Measurements from ENCODE around the gene PTPRU.

The PTPRU gene

DNA sequence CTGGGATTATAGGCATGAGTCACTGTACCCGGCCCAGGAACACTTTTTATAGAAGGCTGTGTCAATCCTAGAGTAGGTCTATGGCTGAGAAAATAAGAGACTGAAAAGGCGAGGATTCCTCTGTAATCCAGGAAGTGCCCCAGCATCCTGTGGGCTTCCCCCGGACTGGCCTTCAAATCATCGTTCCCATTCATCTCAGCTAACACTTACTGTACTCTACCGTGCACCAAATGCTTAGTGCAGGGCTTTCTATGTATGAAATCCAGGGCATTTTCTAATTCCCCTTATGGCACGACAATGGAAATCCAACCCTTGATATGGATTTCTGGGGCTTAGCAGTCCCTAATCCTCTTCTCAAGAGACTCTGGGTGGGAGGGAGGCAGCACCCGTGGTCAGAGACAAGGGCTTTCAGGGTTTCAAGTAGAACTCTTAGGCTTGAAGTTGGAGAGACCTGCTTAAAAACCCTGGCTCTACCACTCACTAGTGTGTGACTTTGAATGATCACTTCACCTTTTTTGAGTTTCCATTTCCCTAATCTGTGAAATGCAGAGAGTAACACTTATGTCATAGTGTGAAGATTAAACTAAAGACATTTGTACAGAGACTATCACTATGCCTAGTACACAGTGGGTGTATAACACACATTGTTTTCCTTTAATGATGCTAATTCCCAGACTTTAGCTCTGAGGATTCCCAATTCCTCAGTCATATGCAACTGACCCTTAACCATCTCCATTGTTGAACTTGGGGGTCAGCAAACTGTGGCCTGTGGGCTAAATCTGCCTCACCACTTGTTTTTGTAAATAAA is 25.8 kb upstream of the PTPRU start:
- no peak for TF ChIP-seq GATA3 (IDR thresholded peaks at IDR 0.05; ENCODE audit: low read depth, low read length)
- TF ChIP-seq GATA2 (IDR thresholded peaks at IDR 0.05; ENCODE audit: low read depth, low read length) = no peak

DNA sequence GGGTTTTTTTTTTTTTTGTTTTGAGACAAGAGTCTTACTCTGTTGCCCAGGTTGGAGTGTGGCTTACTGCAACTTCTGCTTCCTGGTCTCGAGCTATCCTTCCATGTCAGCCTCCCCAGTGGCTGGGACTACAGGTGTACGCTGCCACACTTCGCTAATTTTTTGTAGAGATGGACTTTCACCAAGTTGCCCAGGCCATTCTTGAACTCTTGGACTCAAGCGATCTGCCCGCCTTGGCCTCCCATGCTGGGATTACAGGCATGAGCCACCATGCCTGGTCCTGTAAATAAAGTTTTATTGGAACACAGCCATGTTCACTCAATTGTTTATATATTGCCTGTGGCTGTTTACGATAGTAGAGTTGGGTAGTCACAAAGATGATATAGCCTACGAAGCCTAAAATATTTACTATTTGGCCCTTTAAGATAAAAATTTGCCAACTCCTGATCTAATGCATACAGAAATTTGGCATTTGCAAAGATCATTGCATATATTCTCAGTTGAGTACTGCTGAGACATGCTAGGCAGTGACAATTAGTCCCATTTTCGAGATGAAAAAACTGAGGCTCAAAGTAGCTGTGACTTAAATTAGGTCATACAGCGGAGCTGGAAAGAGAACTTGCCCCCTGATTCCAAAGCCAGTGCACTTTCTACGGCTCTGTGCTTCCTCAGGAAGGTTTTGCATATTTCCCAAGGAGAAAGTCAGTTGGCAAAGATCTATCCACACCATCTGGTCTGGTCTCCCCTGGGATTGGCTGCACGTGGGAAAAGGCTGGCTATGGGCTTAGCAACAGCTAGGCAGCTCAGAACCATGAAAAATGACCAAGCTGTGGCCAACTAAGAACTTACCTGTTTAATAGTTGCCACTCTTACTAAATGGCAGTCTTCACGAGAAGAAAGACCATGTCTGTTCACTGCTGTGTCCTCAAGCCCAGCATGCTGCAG is 25.0 kb upstream of the PTPRU start:
- TF ChIP-seq GATA3 (IDR thresholded peaks at IDR 0.05; ENCODE audit: low read depth, low read length) = no peak
- no peak for TF ChIP-seq GATA2 (IDR thresholded peaks at IDR 0.05; ENCODE audit: low read depth, low read length)

DNA sequence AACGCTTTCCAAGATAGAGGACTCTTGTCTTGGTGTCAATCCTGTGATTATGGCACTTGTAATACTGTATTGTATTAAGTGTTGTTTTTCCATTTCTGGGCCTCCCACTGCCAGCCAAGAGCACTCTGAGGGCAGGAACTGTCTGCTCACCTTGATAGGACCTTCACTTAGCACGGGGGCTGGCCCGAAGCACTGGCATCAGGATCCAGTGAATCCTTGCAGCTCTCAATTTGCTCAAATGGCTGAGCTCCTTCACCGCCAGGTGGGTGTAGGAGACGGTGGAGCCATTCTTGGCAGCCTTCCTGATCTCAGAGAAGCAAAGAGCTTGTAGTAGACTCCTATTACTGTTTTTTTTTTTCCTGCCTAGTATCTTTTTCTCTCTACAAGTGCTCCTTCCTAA is 23.3 kb upstream of the PTPRU start:
- TF ChIP-seq GATA3 (IDR thresholded peaks at IDR 0.05; ENCODE audit: low read depth, low read length) (no peak), GATA2 (IDR thresholded peaks at IDR 0.05; ENCODE audit: low read depth, low read length) (no peak)

DNA sequence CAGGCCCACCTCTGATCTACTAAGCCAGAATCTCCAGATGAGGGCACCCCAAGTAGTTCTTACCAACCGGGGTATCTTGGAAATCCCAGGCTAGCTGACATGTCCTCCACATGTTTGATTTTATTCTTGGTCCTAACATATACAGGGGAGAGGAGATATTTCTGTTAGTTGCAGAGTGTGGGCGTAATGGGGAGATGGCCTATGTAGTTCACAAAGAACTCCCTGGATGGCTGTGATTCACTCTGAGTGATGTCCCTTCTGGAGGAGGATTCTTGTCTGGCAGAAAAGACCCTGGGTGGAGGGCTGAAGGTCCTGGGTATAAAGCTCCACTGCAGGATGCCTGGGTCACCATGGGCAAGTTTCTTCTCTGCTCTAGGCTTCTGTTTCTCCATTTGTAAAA is 18.7 kb upstream of the PTPRU start:
- no peak for TF ChIP-seq GATA3 (IDR thresholded peaks at IDR 0.05; ENCODE audit: low read depth, low read length)
- no peak for TF ChIP-seq GATA2 (IDR thresholded peaks at IDR 0.05; ENCODE audit: low read depth, low read length)

DNA sequence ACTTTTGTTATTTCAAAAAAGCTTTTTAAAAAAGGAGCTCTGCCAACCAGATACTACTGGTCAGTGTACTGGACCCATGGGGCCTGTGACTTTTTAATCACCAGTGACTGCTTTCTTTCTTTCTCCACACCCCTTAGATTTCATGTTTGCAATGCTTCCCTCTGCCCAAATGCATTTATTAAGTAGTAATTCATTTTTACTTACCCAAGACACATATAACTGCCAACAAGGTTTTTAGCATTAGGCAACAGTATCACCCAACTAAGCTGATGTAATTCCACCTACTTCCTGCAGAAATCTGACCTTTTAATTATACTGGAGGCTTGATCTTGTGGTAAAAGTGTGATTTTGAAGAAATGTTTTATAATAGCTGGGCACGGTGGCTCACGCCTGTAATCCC is 18.1 kb upstream of the PTPRU start:
- no peak for TF ChIP-seq GATA3 (IDR thresholded peaks at IDR 0.05; ENCODE audit: low read depth, low read length)
- no peak for TF ChIP-seq GATA2 (IDR thresholded peaks at IDR 0.05; ENCODE audit: low read depth, low read length)

DNA sequence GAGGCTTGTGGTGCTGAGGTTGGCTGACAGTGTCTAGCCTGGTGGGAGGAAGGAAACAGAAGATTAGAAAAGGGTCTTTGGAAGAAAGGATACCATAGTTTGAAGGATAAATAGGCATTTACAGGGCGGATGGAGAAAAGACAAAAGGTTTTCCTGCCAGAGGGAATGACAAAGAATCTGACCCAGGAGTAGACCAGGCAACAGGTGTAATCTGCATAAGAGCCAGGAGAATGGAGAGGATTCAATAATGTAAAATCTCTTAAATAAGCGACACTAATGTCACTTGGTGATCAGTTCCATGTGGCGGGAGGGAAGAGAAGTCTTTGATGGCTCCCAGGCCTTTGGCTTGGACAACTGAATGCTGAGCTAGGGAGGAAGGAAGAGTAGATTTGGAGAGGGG is 15.0 kb upstream of the PTPRU start:
- TF ChIP-seq GATA3 (IDR thresholded peaks at IDR 0.05; ENCODE audit: low read depth, low read length) = no peak
- no peak for TF ChIP-seq GATA2 (IDR thresholded peaks at IDR 0.05; ENCODE audit: low read depth, low read length)

DNA sequence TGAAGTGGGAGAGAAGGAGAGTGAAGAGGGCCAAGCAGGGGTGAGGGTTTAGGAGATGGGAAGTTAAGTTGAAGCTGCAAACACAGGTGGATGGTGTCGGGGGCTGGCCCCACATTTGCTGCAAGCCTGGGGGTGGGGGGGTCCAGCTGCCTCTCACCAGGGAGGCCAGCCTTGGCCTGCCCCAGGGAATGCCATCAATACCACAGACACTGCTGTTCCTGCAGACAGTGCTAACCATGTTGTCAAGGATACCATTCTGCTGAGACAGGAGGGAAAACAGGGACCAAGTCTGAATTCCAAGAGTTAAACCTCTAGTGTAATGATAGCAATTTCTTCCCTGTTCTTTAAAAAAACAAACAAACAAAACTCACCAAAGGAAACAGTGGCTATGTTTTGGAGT is 13.6 kb upstream of the PTPRU start:
- no peak for TF ChIP-seq GATA2 (IDR thresholded peaks at IDR 0.05; ENCODE audit: low read depth, low read length)
- no peak for TF ChIP-seq GATA3 (IDR thresholded peaks at IDR 0.05; ENCODE audit: low read depth, low read length)

DNA sequence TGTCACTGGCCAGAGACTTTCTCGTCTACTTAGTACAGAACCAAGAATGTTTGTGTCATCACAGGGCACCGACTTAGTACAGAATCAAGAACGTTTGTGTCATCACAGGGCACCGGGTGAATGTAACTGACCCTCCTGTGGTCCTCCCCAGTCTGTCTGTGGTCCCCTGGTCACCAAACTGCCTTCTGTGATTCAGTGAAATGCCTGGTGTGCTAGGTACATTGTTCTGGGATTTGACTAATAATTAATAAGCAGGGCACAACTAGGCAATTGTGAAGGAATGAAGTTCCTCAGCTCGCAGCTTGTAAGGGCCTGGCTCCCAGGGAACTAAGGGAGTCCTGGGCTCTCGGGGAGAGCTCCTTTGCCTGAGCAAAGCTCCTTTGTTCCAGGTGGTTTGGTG is 12.8 kb upstream of the PTPRU start:
- TF ChIP-seq GATA2 (IDR thresholded peaks at IDR 0.05; ENCODE audit: low read depth, low read length) = no peak

DNA sequence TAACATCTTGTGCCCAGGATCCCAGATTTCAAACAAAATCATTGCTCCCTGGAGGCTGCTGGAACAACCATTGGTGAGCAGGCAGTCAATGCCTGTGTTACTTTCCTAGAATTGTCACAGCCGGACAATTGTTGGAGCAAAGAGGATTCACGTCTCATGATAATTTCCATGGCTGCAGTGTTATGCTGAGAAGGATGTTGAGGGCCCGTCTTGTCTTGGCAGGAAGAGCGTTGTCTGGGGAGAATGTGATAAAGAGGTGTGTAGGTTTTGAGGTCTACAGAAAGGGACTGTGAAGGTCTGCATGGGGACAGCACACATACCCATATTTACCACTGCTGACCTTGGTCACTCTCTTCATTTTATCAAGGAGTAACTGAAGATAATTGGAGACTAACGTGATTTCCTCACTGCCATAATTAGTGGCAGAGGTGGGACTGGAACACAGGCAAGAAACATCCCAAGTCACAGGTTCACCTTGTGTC is 11.9 kb upstream of the PTPRU start:
- no peak for TF ChIP-seq GATA2 (IDR thresholded peaks at IDR 0.05; ENCODE audit: low read depth, low read length)
- no peak for TF ChIP-seq GATA3 (IDR thresholded peaks at IDR 0.05; ENCODE audit: low read depth, low read length)

DNA sequence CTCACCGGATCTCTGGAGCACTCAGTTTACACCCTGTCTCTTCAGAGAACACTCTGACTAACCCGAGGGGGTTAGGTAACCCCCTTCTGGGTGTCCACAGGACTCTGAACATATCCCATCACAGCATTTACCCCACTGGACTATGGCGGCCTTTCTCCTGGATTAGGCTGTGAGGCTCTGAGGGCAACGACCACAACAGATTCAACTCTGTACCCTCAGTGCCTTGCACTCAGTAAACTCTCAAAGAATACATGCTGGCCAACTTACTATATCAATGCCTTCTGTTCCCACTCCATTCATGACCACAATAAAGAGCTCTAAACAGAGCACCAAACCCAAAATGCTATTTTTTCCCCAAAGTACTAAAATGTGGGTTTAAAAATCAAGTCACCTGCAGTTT is 11.0 kb upstream of the PTPRU start:
- TF ChIP-seq GATA2 (IDR thresholded peaks at IDR 0.05; ENCODE audit: low read depth, low read length) (no peak), GATA3 (IDR thresholded peaks at IDR 0.05; ENCODE audit: low read depth, low read length) (no peak)

DNA sequence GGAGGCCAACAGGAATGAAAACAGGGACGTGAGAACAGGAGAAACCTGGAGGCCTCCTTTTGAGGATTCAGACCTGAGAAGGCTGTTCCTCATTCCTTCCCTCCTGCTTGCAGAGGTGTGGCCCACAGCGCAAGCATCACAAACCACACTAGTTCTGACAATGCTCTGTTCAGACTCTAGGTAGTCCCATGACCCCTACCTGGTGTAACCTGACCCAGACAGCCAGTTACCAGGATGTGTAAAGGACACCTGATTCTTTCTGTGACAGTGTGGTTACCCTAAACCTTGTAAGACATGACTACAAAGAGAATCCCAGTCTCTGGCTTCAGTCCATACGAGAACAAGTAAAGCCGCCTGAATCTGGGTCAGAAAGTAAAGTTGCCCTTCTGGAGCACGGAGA is 8.8 kb upstream of the PTPRU start:
- TF ChIP-seq GATA2 (IDR thresholded peaks at IDR 0.05; ENCODE audit: low read depth, low read length) (no peak), GATA3 (IDR thresholded peaks at IDR 0.05; ENCODE audit: low read depth, low read length) (no peak)

DNA sequence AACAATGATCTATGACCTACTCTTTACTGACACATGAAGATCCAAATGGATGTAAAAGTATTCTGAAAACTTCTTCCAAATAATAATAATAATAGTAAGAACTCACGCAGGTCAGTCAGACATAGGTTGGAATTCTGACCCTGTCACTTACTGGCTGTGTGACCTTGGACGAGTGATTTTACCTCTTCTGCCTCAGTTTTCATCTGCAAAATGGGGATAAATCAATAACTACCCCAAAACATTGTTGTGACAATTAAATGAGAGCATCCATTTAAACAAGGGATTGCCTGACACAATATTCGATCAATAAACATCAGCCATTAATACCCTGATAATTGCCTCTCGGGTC is 6.1 kb upstream of the PTPRU start:
- TF ChIP-seq GATA3 (IDR thresholded peaks at IDR 0.05; ENCODE audit: low read depth, low read length) (no peak), GATA2 (IDR thresholded peaks at IDR 0.05; ENCODE audit: low read depth, low read length) (no peak)

DNA sequence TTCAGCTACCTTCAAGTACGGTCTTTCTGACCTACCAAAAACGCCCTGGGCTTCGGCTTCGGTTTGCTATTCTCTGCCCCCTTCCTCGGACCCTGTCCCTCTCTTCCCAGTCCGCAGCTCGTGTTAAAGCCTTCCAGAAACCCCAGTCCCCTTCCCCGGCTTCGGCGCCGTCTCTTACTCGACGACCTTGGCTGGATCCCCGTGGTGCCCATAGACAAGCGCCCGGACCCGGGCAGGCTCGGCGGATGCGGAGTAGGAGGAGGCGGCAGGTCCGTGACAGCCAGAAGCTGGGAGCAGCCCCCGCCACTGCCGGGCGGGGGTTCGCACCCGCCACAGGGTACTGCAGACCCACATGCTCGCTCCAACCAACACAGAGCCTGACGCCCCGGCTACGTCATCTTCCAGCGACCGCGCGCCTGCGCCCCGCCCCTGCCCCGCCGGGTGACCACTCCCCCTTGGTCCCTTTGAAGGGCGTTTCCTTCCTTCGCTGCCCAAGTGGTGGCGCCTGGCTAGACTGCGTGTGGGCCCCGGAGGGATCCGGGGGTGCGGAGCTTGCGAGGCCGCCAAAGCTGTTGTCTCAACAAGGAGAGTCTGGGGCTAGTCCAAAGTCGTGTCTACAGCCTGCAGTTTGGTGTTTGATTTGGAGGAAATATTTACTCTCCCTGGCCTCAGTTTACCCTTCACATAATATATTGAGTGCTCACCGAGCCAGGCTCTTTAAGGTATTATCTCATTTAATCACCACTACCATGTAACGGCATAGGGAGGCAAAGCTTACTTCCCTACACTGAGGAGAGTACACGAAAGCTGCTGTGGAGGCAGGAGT is 5.6 kb upstream of the PTPRU start, which contains the start of gene MECR:
Gene MECR (minus strand): TSS at position 382 of the 826 bp plus-strand sequence. CDS start 28 bp downstream, at position 354.
- TF ChIP-seq GATA3 (IDR thresholded peaks at IDR 0.05; ENCODE audit: low read depth, low read length) (no peak), GATA2 (IDR thresholded peaks at IDR 0.05; ENCODE audit: low read depth, low read length) (no peak)

DNA sequence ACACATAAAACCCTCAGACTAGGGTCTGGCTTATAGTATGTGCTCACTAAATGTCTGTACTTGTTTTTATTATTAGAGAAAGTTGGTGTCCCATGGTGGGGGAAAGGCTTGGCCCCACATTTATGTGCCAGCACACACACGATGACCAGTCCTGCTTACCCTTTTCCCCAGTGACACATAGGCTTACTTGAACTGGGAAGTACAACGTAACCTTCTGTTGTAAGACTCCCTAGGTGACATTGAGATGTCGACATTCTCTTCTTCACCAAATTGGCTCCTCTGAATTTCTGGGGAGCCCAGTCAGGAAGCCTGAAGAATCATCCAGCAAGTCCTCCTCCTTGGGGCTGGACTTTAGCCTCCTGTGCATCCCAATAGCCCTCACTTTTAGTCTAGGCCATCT is 3.9 kb upstream of the PTPRU start:
- TF ChIP-seq GATA2 (IDR thresholded peaks at IDR 0.05; ENCODE audit: low read depth, low read length) = no peak
